BLaER1 (cell line): Measurements from ENCODE around the gene LVRN.

ENCODE experiments used
- H3K27ac ChIP-seq: shearing (Covaris generic); formaldehyde crosslinking; 2 replicates; pipeline ENCODE4 v1.8.1; 2022
- H3K27me3 ChIP-seq: shearing (Covaris generic); formaldehyde crosslinking; 2 replicates; pipeline ENCODE4 v1.8.1; 2022
- H3K36me3 ChIP-seq: shearing (Covaris generic); formaldehyde crosslinking; 2 replicates; pipeline ENCODE4 v1.8.1; 2022
- H3K4me1 ChIP-seq: shearing (Covaris generic); formaldehyde crosslinking; 2 replicates; pipeline ENCODE4 v1.8.1; 2022
- H3K4me2 ChIP-seq: shearing (Covaris generic); formaldehyde crosslinking; 2 replicates; pipeline ENCODE4 v1.8.1; 2022
- H3K4me3 ChIP-seq: shearing (Covaris generic); formaldehyde crosslinking; 2 replicates; pipeline ENCODE4 v1.8.1; 2022
- H3K9ac ChIP-seq: shearing (Covaris generic); formaldehyde crosslinking; 2 replicates; pipeline ENCODE4 v1.8.1; 2022
- H3K9me3 ChIP-seq: shearing (Covaris generic); formaldehyde crosslinking; 2 replicates; pipeline ENCODE4 v1.8.1; 2022
- H4K20me1 ChIP-seq: shearing (Covaris generic); formaldehyde crosslinking; 2 replicates; pipeline ENCODE4 v1.8.1; 2022
- Cebpa-rat ChIP-seq: shearing (Covaris generic); IDR thresholded peaks from 2 replicates; pipeline ENCODE4 v1.8.1; 2022

LVRN gene

GRCh38 chr5:115954144-115954543 is 8.1 kb upstream of the LVRN start:
- H3K4me3 ChIP-seq: no peak overlapping the region
- TF ChIP-seq Cebpa-rat: no peak
- no peaks in the 10 kb centered on the region for H4K20me1 ChIP-seq
- H3K27me3 ChIP-seq: no peaks in the 10 kb centered on the region
- no peaks in the 10 kb centered on the region for H3K36me3 ChIP-seq
- no peak overlapping the region for H3K27ac ChIP-seq
- H3K9ac ChIP-seq: no peak overlapping the region
- H3K9me3 ChIP-seq: no peaks in the 10 kb centered on the region
- no peaks in the 10 kb centered on the region for H3K4me1 ChIP-seq
- no peak overlapping the region for H3K4me2 ChIP-seq

- TF ChIP-seq Cebpa-rat: no peak
- no peak overlapping the region for H3K27ac ChIP-seq
- no peak overlapping the region for H3K4me2 ChIP-seq
- H3K27me3 ChIP-seq: no peaks in the 10 kb centered on the region
- H4K20me1 ChIP-seq: no peaks in the 10 kb centered on the region
- H3K9me3 ChIP-seq: peaks cover 8% of the 10 kb centered on the region
- no peak overlapping the region for H3K4me3 ChIP-seq
- H3K4me1 ChIP-seq: no peaks in the 10 kb centered on the region
- no peaks in the 10 kb centered on the region for H3K36me3 ChIP-seq
- no peak overlapping the region for H3K9ac ChIP-seq
Observed at GRCh38 chr5:115956957-115957356, 5.3 kb upstream of the LVRN start.

GRCh38 chr5:115961381-115962238 is 665 bp upstream of the LVRN start:
- Histone ChIP-seq H3K4me2 (no peak overlapping the region), H3K4me1 (no peaks in the 10 kb centered on the region), H3K9ac (no peak overlapping the region), H3K27me3 (no peaks in the 10 kb centered on the region), H4K20me1 (no peaks in the 10 kb centered on the region), H3K27ac (no peak overlapping the region), H3K4me3 (no peak overlapping the region), H3K9me3 (peaks cover 21% of the 10 kb centered on the region), H3K36me3 (no peaks in the 10 kb centered on the region)
- TF ChIP-seq Cebpa-rat: no peak

GRCh38 chr5:115962565-115963402 is 509 bp downstream of the LVRN start:
- Histone ChIP-seq H3K4me2 (no peak overlapping the region), H3K4me3 (no peak overlapping the region), H3K27me3 (no peaks in the 10 kb centered on the region)

GRCh38 chr5:115963566-115963965 is 1.3 kb downstream of the LVRN start:
- Histone ChIP-seq H3K36me3 (no peaks in the 10 kb centered on the region), H3K9ac (no peak overlapping the region), H3K4me1 (no peaks in the 10 kb centered on the region), H3K27ac (no peak overlapping the region), H3K27me3 (no peaks in the 10 kb centered on the region), H3K4me2 (no peak overlapping the region), H3K9me3 (peaks cover 21% of the 10 kb centered on the region), H3K4me3 (no peak overlapping the region), H4K20me1 (no peaks in the 10 kb centered on the region)
- no peak for TF ChIP-seq Cebpa-rat

More at GRCh38 chr5:115962565-115963402, 509 bp downstream of the LVRN start:
- Histone ChIP-seq H3K27ac (no peak overlapping the region), H3K9ac (no peak overlapping the region), H4K20me1 (no peaks in the 10 kb centered on the region), H3K36me3 (no peaks in the 10 kb centered on the region), H3K4me1 (no peaks in the 10 kb centered on the region), H3K9me3 (peaks cover 21% of the 10 kb centered on the region)
- no peak for TF ChIP-seq Cebpa-rat

- Histone ChIP-seq H3K9me3 (no peaks in the 10 kb centered on the region), H3K4me3 (no peak overlapping the region), H3K4me2 (no peak overlapping the region), H3K36me3 (no peaks in the 10 kb centered on the region), H3K27me3 (no peaks in the 10 kb centered on the region), H3K4me1 (no peaks in the 10 kb centered on the region), H3K27ac (no peak overlapping the region), H4K20me1 (no peaks in the 10 kb centered on the region), H3K9ac (no peak overlapping the region)
- no peak for TF ChIP-seq Cebpa-rat
Observed at GRCh38 chr5:115968770-115969169, 6.5 kb downstream of the LVRN start.

GRCh38 chr5:115977096-115977495 is 14.8 kb downstream of the LVRN start:
- Histone ChIP-seq H3K4me3 (no peak overlapping the region), H4K20me1 (no peaks in the 10 kb centered on the region), H3K9me3 (no peaks in the 10 kb centered on the region), H3K4me1 (0 out of 2 replicates have a peak, but pooled peaks cover 6% of the 10 kb centered on the region), H3K27ac (no peak overlapping the region), H3K36me3 (no peaks in the 10 kb centered on the region), H3K4me2 (no peak overlapping the region; the same call in 1 of the 2 replicates), H3K27me3 (no peaks in the 10 kb centered on the region), H3K9ac (no peak overlapping the region)
- no peak for TF ChIP-seq Cebpa-rat

GRCh38 chr5:115977988-115978387 is 15.7 kb downstream of the LVRN start:
- Histone ChIP-seq H3K4me1 (0 out of 2 replicates have a peak, but pooled peaks cover 6% of the 10 kb centered on the region), H3K9me3 (no peaks in the 10 kb centered on the region), H4K20me1 (no peaks in the 10 kb centered on the region), H3K36me3 (no peaks in the 10 kb centered on the region), H3K27me3 (no peaks in the 10 kb centered on the region), H3K4me2 (no peak overlapping the region), H3K4me3 (no peak overlapping the region), H3K27ac (no peak overlapping the region), H3K9ac (no peak overlapping the region)
- no peak for TF ChIP-seq Cebpa-rat

- no peaks in the 10 kb centered on the region for H3K36me3 ChIP-seq
- H3K4me2 ChIP-seq: no peak overlapping the region
- no peak overlapping the region for H3K9ac ChIP-seq
- no peak for TF ChIP-seq Cebpa-rat
- no peak overlapping the region for H3K4me3 ChIP-seq
- H4K20me1 ChIP-seq: no peaks in the 10 kb centered on the region
- 0 out of 2 replicates have a peak, but pooled peaks cover 6% of the 10 kb centered on the region for H3K4me1 ChIP-seq
- H3K27me3 ChIP-seq: no peaks in the 10 kb centered on the region
- H3K27ac ChIP-seq: no peak overlapping the region
- no peaks in the 10 kb centered on the region for H3K9me3 ChIP-seq
Observed at GRCh38 chr5:115978779-115979178, 16.5 kb downstream of the LVRN start.
